Measurements from ENCODE around the gene KSR2. TPM values are rescaled to one million over a fixed set of nuclear protein-coding genes. Genes with fewer than 3 reads are reported as not detected.

The KSR2 gene
- total and polyA plus RNA-seq, 2 of the 13 experiments (the other 11 are each of a cell fraction or from before 2014, with no cell fraction given) = 0.02 TPM; not detected in 1

- TF ChIP-seq ZNF691 (CRISPR knock-in tag; IDR thresholded peaks at IDR 0.05; ENCODE audit: borderline replicate concordance, low read depth) (no peak), ZNF431 (CRISPR knock-in tag; IDR thresholded peaks at IDR 0.05; ENCODE audit: borderline replicate concordance, low read depth) (peak; percentile 59; the same call in 1 of the 2 replicates), FOXA3 (CRISPR knock-in tag; IDR thresholded peaks at IDR 0.05) (peak; percentile 50; the same call in 1 of the 2 replicates), MAZ (IDR thresholded peaks at IDR 0.05; ENCODE audit: borderline replicate concordance, low read depth, low read length) (peak; percentile 40; the same call in 1 of the 2 replicates), MAZ (CRISPR knock-in tag; IDR thresholded peaks at IDR 0.05; ENCODE audit: low read depth) (no peak), KAT8 (CRISPR knock-in tag; IDR thresholded peaks at IDR 0.05) (peak; percentile 82), ZNF652 (CRISPR knock-in tag; IDR thresholded peaks at IDR 0.05; ENCODE audit: borderline replicate concordance, low read depth) (no peak), ZZZ3 (CRISPR knock-in tag; IDR thresholded peaks at IDR 0.05; ENCODE audit: borderline replicate concordance) (0 out of 2 replicates have a peak, but pooled peaks have one; percentile 44), ZSCAN25 (CRISPR knock-in tag; IDR thresholded peaks at IDR 0.05) (no peak; the same call in 1 of the 2 replicates), ZNF546 (CRISPR knock-in tag; conservative IDR thresholded peaks at IDR 0.05) (no peak), KDM4B (CRISPR knock-in tag; IDR thresholded peaks at IDR 0.05) (no peak), ZNF672 (CRISPR knock-in tag; IDR thresholded peaks at IDR 0.05) (no peak), NFAT5 (CRISPR knock-in tag; IDR thresholded peaks at IDR 0.05) (peak; percentile 51; the same call in 1 of the 2 replicates)
- TF ChIP-seq, protein P1, sequence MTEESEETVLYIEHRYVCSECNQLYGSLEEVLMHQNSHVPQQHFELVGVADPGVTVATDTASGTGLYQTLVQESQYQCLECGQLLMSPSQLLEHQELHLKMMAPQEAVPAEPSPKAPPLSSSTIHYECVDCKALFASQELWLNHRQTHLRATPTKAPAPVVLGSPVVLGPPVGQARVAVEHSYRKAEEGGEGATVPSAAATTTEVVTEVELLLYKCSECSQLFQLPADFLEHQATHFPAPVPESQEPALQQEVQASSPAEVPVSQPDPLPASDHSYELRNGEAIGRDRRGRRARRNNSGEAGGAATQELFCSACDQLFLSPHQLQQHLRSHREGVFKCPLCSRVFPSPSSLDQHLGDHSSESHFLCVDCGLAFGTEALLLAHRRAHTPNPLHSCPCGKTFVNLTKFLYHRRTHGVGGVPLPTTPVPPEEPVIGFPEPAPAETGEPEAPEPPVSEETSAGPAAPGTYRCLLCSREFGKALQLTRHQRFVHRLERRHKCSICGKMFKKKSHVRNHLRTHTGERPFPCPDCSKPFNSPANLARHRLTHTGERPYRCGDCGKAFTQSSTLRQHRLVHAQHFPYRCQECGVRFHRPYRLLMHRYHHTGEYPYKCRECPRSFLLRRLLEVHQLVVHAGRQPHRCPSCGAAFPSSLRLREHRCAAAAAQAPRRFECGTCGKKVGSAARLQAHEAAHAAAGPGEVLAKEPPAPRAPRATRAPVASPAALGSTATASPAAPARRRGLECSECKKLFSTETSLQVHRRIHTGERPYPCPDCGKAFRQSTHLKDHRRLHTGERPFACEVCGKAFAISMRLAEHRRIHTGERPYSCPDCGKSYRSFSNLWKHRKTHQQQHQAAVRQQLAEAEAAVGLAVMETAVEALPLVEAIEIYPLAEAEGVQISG (CRISPR knock-in tag; IDR thresholded peaks at IDR 0.05) = peak; percentile 77
- TF ChIP-seq, protein P2, sequence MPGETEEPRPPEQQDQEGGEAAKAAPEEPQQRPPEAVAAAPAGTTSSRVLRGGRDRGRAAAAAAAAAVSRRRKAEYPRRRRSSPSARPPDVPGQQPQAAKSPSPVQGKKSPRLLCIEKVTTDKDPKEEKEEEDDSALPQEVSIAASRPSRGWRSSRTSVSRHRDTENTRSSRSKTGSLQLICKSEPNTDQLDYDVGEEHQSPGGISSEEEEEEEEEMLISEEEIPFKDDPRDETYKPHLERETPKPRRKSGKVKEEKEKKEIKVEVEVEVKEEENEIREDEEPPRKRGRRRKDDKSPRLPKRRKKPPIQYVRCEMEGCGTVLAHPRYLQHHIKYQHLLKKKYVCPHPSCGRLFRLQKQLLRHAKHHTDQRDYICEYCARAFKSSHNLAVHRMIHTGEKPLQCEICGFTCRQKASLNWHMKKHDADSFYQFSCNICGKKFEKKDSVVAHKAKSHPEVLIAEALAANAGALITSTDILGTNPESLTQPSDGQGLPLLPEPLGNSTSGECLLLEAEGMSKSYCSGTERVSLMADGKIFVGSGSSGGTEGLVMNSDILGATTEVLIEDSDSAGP (CRISPR knock-in tag; IDR thresholded peaks at IDR 0.05; ENCODE audit: borderline replicate concordance) = peak; percentile 86; the same call in 1 of the 2 replicates
- TF ChIP-seq, protein P3, sequence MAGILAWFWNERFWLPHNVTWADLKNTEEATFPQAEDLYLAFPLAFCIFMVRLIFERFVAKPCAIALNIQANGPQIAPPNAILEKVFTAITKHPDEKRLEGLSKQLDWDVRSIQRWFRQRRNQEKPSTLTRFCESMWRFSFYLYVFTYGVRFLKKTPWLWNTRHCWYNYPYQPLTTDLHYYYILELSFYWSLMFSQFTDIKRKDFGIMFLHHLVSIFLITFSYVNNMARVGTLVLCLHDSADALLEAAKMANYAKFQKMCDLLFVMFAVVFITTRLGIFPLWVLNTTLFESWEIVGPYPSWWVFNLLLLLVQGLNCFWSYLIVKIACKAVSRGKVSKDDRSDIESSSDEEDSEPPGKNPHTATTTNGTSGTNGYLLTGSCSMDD (CRISPR knock-in tag; IDR thresholded peaks at IDR 0.05) = no peak
These were observed 47.9 kb upstream of the KSR2 start, which contains the start of gene RFC5 (continued) for GRCh38 chr12:118016424-118017264.

Data from HepG2 (cell line).